C4-2B (cell line): ENCODE data around the gene BSND.

Source experiments
- ZFX ChIP-seq: fragments of 450-650 bp; IDR thresholded peaks from 2 replicates; pipeline ENCODE4 v1.6.1; 2017
- TF ChIP-seq, protein P1 (sequence below): fragments of 450-650 bp; conservative IDR thresholded peaks from 2 replicates; pipeline ENCODE4 v1.5.1; 2017; ENCODE audit warnings: mild to moderate bottlenecking

DNA sequence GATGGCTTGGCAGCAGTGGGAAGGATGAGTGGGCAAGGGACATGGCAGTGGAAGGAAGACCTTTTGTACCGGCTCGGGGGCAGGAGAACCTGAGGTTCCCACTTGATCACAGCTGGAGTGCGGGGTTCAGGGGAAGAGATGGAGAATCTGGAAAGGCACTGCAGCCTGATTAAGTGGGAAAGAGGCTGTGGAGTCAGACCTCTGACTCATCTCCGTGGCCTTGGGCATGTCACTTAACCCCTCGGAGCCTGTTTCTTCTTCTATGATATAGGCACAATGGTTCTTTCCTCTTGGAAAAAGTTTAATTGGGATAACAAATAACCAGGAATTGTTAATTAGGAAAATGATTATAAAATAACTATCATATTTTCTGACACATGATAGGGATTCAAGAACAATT, 31.4 kb upstream of the BSND start:
- TF ChIP-seq, protein P1, sequence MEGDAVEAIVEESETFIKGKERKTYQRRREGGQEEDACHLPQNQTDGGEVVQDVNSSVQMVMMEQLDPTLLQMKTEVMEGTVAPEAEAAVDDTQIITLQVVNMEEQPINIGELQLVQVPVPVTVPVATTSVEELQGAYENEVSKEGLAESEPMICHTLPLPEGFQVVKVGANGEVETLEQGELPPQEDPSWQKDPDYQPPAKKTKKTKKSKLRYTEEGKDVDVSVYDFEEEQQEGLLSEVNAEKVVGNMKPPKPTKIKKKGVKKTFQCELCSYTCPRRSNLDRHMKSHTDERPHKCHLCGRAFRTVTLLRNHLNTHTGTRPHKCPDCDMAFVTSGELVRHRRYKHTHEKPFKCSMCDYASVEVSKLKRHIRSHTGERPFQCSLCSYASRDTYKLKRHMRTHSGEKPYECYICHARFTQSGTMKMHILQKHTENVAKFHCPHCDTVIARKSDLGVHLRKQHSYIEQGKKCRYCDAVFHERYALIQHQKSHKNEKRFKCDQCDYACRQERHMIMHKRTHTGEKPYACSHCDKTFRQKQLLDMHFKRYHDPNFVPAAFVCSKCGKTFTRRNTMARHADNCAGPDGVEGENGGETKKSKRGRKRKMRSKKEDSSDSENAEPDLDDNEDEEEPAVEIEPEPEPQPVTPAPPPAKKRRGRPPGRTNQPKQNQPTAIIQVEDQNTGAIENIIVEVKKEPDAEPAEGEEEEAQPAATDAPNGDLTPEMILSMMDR = no peak
- no peak for TF ChIP-seq ZFX
